GM18861 (cell line): ENCODE results near the gene CCDC38.
A peak's percentile ranks its signal among the peaks of the same experiment; 100 is the strongest.
"Not testable (repeated sequence)": the region's sequence is repeated elsewhere in the genome, so short reads cannot be mapped to it uniquely, and the experiment has no call there.

Experiments
- ATAC-seq: cut with Tn5 transposase; IDR thresholded peaks from one replicate; pipeline ENCODE4 v1.9.1; 2021; ENCODE audit not compliant: unreplicated experiment

Gene CCDC38

DNA sequence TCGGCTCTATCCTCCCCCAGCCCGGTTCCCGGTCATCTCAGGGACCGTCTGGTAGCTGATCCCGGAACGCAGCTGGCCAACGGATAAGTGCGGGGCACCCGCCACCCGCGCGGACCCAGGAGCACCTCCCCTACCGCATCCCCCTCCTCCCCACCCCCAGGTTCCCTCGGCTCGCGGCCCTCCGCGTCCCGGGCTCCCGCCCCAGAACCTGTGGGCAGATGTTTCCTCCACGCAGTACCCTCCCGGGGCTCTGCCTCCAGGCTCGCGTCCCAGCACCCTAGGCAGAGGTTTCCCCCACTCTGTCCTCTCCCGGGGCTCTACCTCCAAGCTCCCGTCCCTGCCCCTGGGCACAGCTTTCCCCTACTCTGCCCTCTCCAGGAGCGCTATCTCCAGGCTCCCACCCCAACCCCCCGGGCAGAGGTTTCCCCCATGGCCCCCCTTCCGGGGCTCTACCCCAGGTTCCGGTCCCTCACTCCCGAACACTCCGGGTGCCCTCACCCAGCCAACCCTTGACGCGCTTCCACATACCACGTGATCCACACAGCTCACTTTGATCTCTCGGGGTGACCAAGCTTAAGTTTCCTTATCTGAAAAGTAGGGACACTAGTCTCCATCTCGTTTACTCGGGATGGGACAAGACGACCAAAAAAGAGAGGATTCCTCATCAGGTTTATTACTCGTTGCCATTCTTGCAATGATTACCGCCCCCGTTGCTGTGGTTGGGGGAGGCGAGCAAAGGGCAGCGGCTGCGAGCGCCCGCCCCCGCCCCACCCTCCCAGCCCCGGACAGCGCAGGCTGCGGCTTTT lies at the start of gene CCDC38:
CCDC38 (minus strand) TSS at position 91 of the 806 bp plus-strand sequence. CDS start 6,105 bp downstream, outside the sequence.
- peak; percentile 94 for ATAC-seq

DNA sequence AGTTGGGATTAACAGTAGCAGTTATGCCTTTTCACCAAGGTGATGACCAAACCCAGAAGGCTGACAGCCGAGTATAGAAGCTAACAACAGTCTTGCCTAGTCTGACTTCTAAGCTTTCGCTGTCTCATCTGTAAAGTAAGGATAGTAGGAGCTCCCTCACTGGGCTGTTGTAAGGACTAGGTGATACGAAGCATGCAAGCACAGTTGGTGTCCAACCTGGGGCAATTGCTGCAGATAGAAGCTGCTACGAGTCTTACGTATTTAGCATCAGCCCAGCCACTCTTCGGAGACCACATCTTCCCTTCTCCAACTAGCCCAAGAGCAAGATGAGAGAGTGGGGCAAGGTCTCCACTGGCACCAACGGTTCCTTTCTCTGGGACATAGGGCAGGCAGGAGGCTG lies 47.7 kb upstream of the CCDC38 start:
- no peak for ATAC-seq

DNA sequence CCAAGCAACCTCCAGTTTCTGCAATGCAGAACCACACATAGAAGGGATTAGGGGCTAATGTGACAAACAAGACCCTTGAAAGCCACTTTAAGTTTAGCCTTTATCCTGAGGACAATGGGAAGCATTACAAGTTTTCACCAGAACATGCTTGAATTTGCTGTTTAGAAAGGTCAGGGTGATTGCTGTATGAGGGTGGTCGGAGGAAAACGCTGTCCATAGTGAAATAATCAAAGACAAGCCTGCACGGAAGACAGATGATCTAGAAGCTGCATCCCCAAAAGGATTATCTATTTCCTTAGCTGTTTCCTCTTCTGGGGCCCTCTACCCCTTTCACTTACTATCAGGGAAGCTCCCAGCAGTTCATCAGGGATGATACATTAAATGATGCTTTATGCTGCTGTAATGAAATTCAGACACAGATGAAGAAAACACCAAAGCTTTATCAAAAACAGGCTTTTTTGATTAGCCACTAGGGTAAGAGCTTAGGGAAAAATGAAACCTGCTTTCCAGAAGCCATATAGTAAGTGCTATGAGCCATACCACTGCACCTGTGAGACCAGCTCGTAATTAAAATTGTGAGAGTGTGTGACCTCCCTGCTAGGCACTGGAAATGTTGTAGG lies 47.2 kb upstream of the CCDC38 start:
- no peak for ATAC-seq

GRCh38 chr12:95988506-95989275 lies 46.3 kb upstream of the CCDC38 start:
- no peak for ATAC-seq

DNA sequence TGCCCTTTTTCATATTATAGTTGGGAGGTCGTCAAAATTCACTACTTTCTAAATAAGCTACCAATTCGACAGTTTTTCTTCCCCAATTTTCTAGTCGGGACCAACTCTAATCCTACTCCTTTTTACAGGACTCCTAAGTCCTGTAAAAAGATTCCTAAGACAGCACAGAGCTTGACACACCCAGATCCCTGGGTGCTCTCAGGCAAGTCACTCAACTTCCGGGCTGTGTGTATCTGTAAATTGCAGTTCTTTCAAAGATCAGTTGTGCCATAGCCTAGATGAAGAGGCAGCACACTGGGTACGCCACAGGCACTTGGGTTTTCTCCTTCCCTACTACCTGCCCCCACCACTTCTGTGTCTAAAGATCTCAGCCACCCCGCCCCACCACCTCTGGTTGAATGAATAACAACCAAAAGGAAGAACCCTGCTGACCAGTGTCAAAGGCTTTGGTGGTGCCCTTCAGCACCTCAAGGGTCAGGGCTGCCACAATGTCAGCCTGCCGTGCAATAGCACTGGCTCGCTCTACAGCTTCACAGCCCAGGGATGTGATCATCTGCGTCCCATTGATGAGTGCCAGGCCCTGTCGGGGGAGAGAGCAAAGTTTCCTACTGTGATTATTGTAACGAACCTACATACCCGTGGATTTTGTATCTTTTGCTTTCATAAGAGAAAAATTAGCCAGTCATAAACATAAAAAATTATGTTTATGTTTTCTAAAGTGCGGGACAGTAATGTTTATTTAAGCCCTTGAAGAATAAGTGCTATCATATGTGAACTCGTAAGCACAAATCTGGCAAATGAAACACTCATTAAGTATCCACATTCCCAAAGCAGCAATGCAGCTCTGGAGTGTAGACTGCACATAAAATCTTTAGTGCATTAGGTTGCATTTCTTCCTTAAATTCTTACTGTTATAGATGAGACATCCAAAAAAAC lies 44.5 kb upstream of the CCDC38 start:
- no peak for ATAC-seq

DNA sequence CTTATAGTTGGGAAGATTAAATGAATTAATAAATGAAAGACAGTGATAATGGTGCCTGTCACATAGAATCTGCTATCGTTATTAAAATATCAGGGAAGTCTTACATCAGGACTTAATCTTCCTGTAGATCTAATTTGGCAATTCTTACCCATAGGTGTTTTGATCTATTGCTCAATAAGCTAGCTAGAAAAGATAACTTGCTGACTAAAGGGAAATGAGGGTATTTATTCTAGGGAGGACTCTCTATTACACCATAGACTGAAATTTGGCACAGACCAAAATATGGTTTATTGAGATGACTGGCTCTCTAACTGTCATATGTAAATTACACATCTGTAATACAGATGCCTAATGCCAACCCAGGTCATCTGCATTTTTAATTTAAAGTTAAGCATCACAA lies 42.3 kb upstream of the CCDC38 start:
- ATAC-seq: no peak

- no peak for ATAC-seq
These were observed 40.2 kb upstream of the CCDC38 start for GRCh38 chr12:95982602-95983001.

DNA sequence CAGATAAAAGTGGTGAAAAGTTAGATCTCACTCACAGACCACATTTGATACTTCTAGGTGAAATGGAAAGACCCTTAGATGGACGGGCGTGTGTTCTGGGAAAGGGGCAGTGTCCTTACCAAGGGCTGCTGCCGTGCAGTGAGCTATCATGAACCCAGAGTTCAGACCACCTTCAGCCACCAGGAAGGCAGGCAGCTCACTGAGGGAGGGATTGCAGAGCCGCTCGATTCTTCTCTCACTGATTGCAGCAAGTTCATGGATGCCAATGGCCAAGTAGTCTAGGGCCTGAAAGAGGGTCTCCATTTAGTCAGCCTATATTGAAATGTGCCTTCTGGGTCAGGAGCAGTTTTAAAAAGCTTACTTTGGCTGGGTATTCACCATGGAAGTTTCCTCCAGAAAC lies 38.0 kb upstream of the CCDC38 start:
- no peak for ATAC-seq

GRCh38 chr12:95978774-95979173 lies 36.4 kb upstream of the CCDC38 start:
- ATAC-seq: no peak

- ATAC-seq: no peak
These were observed 35.9 kb upstream of the CCDC38 start for GRCh38 chr12:95978351-95978750.

GRCh38 chr12:95977764-95978305 lies 35.4 kb upstream of the CCDC38 start:
- no peak for ATAC-seq

DNA sequence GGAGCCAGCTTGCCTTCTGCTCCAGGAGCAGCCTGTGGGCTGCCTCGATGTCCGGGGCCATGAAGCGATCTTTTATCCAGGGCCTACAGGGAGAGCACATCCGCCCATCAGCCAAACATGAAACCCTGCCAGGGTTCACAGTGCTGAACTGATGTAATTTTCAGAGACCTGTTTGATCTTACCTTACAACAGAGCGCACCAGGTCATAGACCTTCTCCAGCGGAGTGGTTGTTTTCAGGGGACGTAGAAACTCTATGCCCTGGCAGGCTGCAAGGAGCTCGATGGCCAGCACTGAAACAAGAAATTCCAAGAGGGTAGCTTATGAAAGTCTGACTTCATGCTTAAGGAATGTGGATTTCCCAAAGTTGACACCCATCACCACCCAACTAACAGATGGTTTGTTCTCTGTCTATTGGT lies 34.0 kb upstream of the CCDC38 start:
- ATAC-seq: no peak

- no peak for ATAC-seq
These were observed 33.1 kb upstream of the CCDC38 start for GRCh38 chr12:95975491-95975890.

DNA sequence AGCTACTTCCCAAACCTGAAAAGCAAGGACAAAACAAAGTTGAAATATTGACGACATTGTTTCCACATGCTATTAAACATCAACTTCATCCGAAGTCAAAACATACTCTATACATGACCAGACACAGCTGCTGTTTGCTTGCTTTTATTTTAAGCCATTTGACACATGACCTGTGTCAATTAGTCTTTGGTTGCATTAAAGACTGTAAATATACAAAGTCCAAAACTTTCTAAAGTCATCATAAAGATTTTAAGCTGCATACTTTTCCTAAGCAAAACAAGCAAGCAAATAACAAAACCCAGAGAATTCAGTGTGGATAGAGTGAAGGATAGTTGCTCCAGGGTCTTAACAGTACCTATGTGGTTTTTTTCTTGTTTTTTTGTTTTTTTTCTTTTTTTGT lies 31.9 kb upstream of the CCDC38 start:
- no peak for ATAC-seq

DNA sequence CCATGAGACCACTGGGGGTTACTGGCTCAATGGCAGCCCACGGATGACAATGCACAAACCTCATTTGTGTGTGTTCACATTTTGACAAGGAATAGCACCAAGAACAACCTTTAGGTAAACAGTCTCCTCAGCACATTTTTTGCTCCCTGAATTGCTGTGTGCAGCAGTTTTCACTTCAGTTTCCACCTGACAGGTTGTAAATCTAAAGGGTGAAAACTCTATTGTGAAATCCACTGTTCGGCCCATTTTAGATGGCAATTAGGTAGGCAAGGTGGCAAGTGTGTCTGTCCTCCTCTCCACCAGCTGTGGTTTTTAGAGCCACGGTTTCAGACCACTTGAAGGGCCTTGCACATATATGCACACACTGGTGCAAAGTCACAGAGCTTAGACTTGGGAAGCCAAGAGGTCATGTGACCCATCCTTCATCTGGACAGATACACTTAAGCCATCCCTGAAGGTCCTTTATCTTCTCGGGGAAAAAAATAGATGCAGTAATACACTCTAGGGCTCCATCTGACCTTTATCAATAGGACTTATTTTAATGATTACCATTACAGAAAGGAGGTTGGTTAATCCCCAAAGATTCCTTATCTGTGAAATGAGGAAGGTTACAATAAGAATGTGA lies 30.5 kb upstream of the CCDC38 start:
- ATAC-seq: no peak

DNA sequence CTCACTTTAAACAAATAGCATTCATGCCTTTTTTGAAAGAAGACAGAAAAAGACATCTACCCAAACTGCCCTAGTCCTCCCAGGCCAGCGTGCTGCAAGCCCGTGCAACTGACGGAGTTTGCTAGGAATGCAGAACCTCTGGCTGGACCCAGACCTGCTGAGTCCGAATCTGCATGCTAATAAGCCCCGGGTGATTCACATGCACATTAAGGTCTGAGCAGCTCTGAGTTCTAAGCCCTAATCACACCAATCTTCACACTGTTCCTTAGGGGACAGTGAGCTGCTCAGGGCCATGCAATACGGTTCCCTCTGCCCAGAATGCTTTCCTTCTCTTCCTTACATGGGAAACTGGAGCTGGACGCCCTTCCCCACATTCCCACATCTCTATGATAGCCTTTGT lies 28.5 kb upstream of the CCDC38 start:
- no peak for ATAC-seq

DNA sequence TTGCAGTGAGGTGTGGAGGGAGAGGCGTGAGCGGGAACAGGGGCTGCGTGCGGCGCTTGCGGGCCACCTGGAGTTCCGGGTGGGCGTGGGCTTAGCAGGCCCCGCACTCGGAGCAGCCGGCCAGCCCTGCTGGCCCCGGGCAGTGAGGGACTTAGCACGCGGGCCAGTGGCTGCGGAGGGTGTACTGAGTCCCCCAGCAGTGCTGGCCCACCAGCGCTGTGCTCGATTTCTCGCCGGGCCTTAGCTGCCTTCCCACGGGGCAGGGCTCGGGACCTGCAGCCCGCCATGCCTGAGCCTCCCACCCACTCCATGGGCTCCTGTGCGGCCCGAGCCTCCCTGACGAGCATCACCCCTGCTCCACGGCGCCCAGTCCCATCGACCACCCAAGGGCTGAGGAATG lies 26.7 kb upstream of the CCDC38 start:
- not testable (repeated sequence) for ATAC-seq

DNA sequence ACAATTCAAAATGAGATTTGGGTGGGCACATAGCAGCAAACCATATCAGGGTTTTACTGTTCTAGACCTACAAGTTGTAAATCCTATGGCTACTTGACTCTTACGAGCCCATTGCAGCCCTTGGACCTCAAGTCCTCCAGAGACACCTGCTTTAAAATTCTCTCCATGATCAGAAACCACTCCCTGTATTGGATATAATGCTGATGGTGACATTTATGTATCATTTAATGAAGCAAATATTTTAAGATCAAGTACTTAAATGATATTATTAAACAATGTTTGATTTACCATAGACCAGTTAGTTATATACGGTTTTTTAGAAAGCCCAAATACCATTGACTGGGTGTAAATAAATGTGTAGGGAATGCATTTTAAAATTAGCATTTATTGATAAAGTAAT lies 24.9 kb upstream of the CCDC38 start:
- ATAC-seq: no peak

DNA sequence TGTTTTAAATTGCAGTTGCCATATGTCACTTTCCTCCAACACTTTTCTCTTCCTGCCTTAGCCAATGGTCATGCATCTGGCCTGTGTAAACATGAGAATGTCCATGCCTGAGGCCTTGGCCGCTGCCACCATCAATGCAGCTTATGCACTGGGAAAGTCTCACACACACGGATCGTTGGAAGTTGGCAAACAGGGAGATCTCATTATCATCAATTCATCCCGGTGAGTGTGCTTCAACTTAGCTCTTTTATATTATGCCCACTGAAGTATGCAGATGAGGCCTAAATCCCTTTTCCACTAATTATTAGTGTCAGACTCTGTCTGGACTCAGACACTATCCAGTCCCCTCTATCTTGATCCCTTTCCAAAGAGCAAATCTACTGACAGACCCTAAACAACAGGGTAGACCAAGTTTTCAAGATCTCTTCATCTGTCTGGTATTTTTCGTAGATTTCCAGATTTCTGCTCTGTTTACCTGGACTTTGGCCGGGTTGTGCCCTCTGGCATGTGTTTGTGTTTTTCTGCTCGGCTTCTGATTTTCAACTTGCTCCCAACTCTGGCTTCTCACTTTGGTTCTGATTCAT lies 24.0 kb upstream of the CCDC38 start:
- ATAC-seq: no peak

DNA sequence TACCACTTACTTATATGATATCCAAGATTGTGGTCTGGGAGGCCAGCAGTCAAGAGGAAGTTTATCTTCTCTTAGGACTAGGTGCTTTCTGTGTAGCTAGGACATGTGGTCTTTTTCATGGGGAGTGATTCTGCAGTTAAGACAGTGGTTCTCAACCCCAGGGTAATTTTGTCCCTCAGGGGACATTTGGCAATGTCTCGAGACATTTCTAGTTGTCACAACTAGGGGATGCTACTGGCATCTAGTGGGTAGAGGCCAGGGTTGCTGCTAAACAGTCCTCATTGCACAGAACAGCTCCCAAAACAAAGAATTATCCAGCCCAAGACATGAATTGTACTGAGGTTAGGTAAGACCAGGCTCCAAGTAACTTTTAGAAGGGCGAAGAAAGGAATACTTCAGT lies 20.7 kb upstream of the CCDC38 start:
- no peak for ATAC-seq
